Astrocyte of the spinal cord (primary cell): ENCODE results near the gene FBP2.

Experiments used
- DNase-seq: peaks from one replicate; pipeline ENCODE4 v3.0.0; 2011; ENCODE audit warnings: low read depth, low spot score
- H3K4me3 ChIP-seq: 2 replicates; pipeline ENCODE4 v1.5.1; 2011; ENCODE audit warnings: low read depth, mild to moderate bottlenecking, low read length, moderate library complexity
- in situ Hi-C: cut with HindIII; loops from 2 replicates; pipeline ENCODE4 v1.10.0; 2017; ENCODE audit warnings: low sequenced_read_pairs
- TF ChIP-seq, protein P1 (sequence below): IDR thresholded peaks from 2 replicates; pipeline ENCODE4 v1.5.1; 2012; ENCODE audit warnings: low read depth, mild to moderate bottlenecking, low read length, inconsistent platforms

The FBP2 gene

DNA sequence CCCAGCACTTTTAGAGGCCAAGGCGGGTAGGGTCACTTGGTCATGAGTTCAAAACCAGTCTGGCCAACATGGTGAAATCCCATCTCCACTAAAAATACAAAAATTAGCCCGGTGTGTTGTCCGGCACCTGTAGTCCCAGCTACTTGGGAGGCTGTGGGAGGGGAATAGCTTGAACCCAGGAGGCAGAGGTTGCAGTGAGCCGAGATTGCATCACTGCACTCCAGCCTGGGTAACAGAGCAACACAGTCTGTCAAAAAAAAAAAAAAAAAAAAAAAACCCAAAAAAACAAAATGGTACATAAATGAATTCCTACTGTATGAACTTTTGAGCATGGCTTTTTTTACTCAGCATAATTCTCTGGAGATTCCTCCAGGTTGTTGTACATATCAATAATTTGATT, 76.4 kb downstream of the FBP2 start:
- TF ChIP-seq, protein P1, sequence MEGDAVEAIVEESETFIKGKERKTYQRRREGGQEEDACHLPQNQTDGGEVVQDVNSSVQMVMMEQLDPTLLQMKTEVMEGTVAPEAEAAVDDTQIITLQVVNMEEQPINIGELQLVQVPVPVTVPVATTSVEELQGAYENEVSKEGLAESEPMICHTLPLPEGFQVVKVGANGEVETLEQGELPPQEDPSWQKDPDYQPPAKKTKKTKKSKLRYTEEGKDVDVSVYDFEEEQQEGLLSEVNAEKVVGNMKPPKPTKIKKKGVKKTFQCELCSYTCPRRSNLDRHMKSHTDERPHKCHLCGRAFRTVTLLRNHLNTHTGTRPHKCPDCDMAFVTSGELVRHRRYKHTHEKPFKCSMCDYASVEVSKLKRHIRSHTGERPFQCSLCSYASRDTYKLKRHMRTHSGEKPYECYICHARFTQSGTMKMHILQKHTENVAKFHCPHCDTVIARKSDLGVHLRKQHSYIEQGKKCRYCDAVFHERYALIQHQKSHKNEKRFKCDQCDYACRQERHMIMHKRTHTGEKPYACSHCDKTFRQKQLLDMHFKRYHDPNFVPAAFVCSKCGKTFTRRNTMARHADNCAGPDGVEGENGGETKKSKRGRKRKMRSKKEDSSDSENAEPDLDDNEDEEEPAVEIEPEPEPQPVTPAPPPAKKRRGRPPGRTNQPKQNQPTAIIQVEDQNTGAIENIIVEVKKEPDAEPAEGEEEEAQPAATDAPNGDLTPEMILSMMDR: no peak

DNA sequence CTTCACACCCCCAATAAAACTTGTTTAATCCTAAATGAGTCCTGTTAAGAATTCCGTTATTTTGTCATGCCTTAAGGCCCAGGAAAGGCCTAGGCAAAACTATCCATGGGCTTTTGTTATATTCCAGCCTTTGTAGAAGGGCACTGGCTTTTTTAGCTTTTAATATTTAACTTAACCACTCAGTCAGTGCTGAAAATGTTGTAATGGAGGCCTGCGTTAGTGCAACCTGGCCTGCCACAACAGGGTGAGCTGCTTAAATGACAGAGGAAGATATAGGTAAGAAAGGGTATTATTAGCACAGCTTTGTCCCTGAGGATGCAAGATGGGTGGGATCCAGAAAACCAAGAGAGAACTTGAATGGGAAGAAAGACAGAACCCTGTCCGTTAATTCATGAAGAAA, 78.9 kb downstream of the FBP2 start:
- no peak for DNase-seq
- no peak overlapping the region for H3K4me3 ChIP-seq
- in situ Hi-C loops: no loop called here
- TF ChIP-seq, protein P1: no peak

More for the DNA sequence above, 76.4 kb downstream of the FBP2 start:
- no peak overlapping the region for H3K4me3 ChIP-seq
- in situ Hi-C loops: no loop called here
- DNase-seq: no peak

DNA sequence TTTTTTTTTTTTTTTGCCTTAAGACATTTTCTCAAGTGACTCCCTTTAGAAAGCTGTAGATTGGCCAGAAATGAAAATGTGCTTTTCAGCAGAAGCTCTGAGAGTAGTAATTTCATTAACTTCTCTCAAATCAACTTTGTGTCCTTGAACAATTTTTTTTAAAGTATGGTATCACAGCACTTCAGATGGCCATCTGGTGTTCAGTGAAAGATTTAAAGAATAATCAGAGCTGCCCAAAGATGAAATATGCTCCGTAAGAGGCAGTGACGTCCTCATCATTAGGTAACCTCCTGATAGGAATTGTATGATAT, 81.7 kb downstream of the FBP2 start:
- DNase-seq: no peak
- in situ Hi-C loops: no loop called here
- TF ChIP-seq, protein P1: no peak
- no peak overlapping the region for H3K4me3 ChIP-seq

DNA sequence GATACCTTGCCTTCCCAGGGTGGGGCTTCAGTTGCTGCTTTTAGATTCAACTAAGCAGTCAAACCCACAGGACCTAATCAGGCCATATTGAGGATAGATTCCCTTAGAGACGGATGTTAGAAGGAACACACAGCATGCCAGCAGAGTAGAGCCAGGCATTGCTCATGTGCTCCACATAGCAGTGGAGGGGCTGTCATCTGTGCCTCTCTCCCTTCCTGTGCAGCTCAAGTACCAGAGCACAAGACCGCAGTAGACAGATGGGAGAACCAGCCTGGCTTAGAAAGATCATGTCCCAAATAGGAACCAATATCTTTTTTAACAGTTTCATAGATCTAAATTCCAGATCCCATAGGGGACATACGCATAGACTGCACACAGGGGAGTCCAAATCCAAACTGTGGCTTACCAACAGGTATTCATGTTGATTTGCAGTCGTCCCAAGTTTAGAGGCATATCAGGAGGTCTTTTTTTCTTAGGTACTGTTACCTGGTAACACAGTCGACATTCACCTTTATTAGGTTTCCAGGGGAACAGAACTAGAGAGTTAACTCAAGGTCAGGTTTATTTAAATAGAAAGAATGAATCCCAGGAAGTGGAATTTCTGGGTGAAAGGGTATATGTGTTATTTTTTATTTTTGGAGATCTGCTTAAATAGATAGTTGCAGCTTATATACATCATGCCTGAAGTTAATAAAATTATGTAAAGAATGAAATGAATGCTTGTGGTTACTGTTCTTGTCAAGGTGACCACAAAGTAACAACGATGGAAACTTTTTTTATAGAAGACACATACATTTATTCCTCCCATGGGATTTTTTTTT, 82.3 kb downstream of the FBP2 start:
- H3K4me3 ChIP-seq: no peak overlapping the region
- in situ Hi-C loops: no loop called here
- DNase-seq: no peak
- TF ChIP-seq, protein P1: no peak
